ENCODE data around the gene ENOSF1.
"Not testable (repeated sequence)": the region's sequence is repeated elsewhere in the genome, so short reads cannot be mapped to it uniquely, and the experiment has no call there.

The ENOSF1 gene

GRCh38 chr18:683531-683930, 28.9 kb downstream of the ENOSF1 start:
- H3K36me3 ChIP-seq (ENCODE audit: control insufficient read depth, insufficient read depth, low read length) = peaks cover 29% of the 10 kb centered on the region
- H3K9me3 ChIP-seq (ENCODE audit: control insufficient read depth, low read length) = no peaks in the 10 kb centered on the region
- no peak overlapping the region for H3K4me3 ChIP-seq (ENCODE audit: extremely low read depth, insufficient read depth, low read length, poor library complexity, severe bottlenecking)
- H3K4me1 ChIP-seq (ENCODE audit: control insufficient read depth, insufficient read depth, low read length, poor library complexity, severe bottlenecking) = peaks cover 7% of the 10 kb centered on the region
- no peak overlapping the region for H3K27ac ChIP-seq (ENCODE audit: low read depth, low read length, severe bottlenecking)
- WGBS, 2 experiments (ENCODE audit: insufficient coverage in 2 of 2) = 84 to 87% methylated on average over 5 of the region's 5 CpGs

DNA sequence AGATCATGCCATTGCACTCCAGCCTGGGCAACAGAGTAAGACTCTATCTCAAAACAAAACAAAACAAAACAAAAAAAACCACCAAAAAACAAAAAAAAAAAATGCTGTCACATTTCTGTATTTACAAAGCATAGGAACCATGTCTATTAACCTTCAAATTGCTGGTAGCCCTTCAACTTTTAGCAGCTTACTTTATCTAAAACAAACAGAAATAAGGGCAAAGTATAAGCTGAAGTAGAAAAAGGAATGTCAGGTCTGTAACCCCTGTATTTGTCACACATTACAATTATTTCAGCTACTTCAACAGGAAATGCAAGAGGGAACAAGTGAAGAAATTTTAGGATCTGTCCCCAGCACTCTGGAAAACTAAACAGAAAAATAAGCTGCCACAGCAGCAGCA, 29.6 kb downstream of the ENOSF1 start:
- H3K9me3 ChIP-seq (ENCODE audit: control insufficient read depth, low read length) = no peaks in the 10 kb centered on the region
- no peak overlapping the region for H3K4me3 ChIP-seq (ENCODE audit: extremely low read depth, insufficient read depth, low read length, poor library complexity, severe bottlenecking)
- H3K4me1 ChIP-seq (ENCODE audit: control insufficient read depth, insufficient read depth, low read length, poor library complexity, severe bottlenecking) = peaks cover 7% of the 10 kb centered on the region
- peaks cover 32% of the 10 kb centered on the region for H3K36me3 ChIP-seq (ENCODE audit: control insufficient read depth, insufficient read depth, low read length)
- H3K27ac ChIP-seq (ENCODE audit: low read depth, low read length, severe bottlenecking) = no peak overlapping the region

DNA sequence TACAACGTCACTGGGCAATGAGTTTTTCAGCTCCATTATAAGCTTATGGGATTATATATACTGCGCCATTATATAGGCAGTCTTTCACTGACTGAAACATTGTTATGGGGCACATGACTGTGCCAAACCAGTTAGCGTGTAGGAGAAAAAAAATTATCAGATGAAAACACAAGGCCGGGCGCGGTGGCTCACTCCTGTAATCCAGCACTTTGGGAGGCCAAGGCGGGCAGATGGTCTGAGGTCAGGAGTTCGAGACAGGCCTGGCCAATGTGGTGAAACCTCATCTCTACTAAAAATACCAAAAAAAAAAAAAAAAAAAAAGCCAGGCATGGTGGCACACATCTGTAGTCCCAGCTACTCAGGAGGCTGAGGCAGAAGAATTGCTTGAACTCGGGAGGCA, 30.0 kb downstream of the ENOSF1 start:
- not testable (repeated sequence) for H3K27ac ChIP-seq (ENCODE audit: low read depth, low read length, severe bottlenecking)

DNA sequence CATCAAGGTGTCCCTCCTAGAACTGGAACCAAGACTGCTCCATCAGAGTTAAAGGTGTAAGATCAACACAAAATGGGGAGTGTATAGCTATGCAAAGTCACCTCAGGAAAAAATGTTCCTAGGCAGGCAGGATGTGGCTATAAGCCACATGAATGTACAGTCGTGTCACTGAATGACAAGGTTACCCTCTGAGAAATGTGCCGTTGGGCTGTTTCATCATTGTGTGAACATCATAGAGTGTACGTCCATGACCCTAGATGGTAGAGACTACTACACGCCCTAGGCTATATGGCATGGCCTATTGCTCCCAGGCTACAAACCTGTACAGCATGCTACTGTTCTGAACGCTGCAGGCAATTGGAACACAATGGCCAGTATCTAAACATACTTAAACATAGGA, 30.4 kb downstream of the ENOSF1 start:
- Histone ChIP-seq H3K4me3 (ENCODE audit: extremely low read depth, insufficient read depth, low read length, poor library complexity, severe bottlenecking) (no peak overlapping the region), H3K9me3 (ENCODE audit: control insufficient read depth, low read length) (no peaks in the 10 kb centered on the region), H3K36me3 (ENCODE audit: control insufficient read depth, insufficient read depth, low read length) (peaks cover 32% of the 10 kb centered on the region), H3K4me1 (ENCODE audit: control insufficient read depth, insufficient read depth, low read length, poor library complexity, severe bottlenecking) (peaks cover 3% of the 10 kb centered on the region), H3K27ac (ENCODE audit: low read depth, low read length, severe bottlenecking) (no peak overlapping the region)
- WGBS, 2 experiments (ENCODE audit: insufficient coverage in 2 of 2) = 95 to 98% methylated on average over 5 of the region's 5 CpGs

More for the DNA sequence above, 30.0 kb downstream of the ENOSF1 start:
- not testable (repeated sequence) for H3K4me3 ChIP-seq (ENCODE audit: extremely low read depth, insufficient read depth, low read length, poor library complexity, severe bottlenecking); H3K4me1 ChIP-seq (ENCODE audit: control insufficient read depth, insufficient read depth, low read length, poor library complexity, severe bottlenecking); H3K9me3 ChIP-seq (ENCODE audit: control insufficient read depth, low read length)
- H3K36me3 ChIP-seq (ENCODE audit: control insufficient read depth, insufficient read depth, low read length) = peaks cover 32% of the 10 kb centered on the region
- WGBS, 2 experiments (ENCODE audit: insufficient coverage in 2 of 2) = 90 to 100% methylated on average over 5 to 7 of the region's 9 CpGs

DNA sequence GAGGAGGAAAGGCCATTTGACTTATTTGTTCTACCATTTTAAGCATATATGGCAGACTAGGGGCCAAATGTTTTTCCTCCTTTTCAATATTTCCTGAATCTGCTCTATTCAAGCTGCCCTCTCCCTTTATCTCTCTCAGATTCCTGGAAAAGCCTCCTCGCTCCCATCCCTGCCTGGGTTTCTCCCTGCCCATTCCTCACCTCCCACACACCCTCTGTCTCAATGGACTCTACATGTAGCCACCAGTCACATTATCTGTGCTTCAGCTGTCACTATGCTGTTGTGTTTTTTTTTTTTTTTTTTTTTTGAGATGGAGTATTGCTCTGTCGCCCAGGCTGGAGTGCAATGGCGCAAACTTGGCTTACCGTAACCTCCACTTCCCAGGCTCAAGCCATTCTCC, 32.0 kb downstream of the ENOSF1 start:
- H3K27ac ChIP-seq (ENCODE audit: low read depth, low read length, severe bottlenecking) = no peak overlapping the region
- no peaks in the 10 kb centered on the region for H3K9me3 ChIP-seq (ENCODE audit: control insufficient read depth, low read length)
- peaks cover 41% of the 10 kb centered on the region for H3K36me3 ChIP-seq (ENCODE audit: control insufficient read depth, insufficient read depth, low read length)
- no peaks in the 10 kb centered on the region for H3K4me1 ChIP-seq (ENCODE audit: control insufficient read depth, insufficient read depth, low read length, poor library complexity, severe bottlenecking)
- H3K4me3 ChIP-seq (ENCODE audit: extremely low read depth, insufficient read depth, low read length, poor library complexity, severe bottlenecking) = no peak overlapping the region
- WGBS, 2 experiments (ENCODE audit: insufficient coverage in 2 of 2) = 90 to 100% methylated on average over 3 to 4 of the region's 4 CpGs

- no peaks in the 10 kb centered on the region for H3K9me3 ChIP-seq (ENCODE audit: control insufficient read depth, low read length)
- H3K4me1 ChIP-seq (ENCODE audit: control insufficient read depth, insufficient read depth, low read length, poor library complexity, severe bottlenecking) = no peaks in the 10 kb centered on the region
- no peak overlapping the region for H3K27ac ChIP-seq (ENCODE audit: low read depth, low read length, severe bottlenecking)
- WGBS, 2 experiments (ENCODE audit: insufficient coverage in 2 of 2) = 97 to 98% methylated on average over 4 of the region's 4 CpGs
- H3K36me3 ChIP-seq (ENCODE audit: control insufficient read depth, insufficient read depth, low read length) = peaks cover 44% of the 10 kb centered on the region
- no peak overlapping the region for H3K4me3 ChIP-seq (ENCODE audit: extremely low read depth, insufficient read depth, low read length, poor library complexity, severe bottlenecking)
These were observed 32.9 kb downstream of the ENOSF1 start for GRCh38 chr18:679516-679915.

GRCh38 chr18:678482-679182, 33.8 kb downstream of the ENOSF1 start:
- Histone ChIP-seq H3K27ac (ENCODE audit: low read depth, low read length, severe bottlenecking) (no peak overlapping the region), H3K4me3 (ENCODE audit: extremely low read depth, insufficient read depth, low read length, poor library complexity, severe bottlenecking) (no peak overlapping the region), H3K36me3 (ENCODE audit: control insufficient read depth, insufficient read depth, low read length) (peaks cover 49% of the 10 kb centered on the region), H3K4me1 (ENCODE audit: control insufficient read depth, insufficient read depth, low read length, poor library complexity, severe bottlenecking) (no peaks in the 10 kb centered on the region), H3K9me3 (ENCODE audit: control insufficient read depth, low read length) (no peaks in the 10 kb centered on the region)
- 91 to 93% methylated on average over 11 to 14 of the region's 15 CpGs for WGBS, 2 experiments (ENCODE audit: insufficient coverage in 2 of 2)

GRCh38 chr18:677951-678381, 34.5 kb downstream of the ENOSF1 start:
- Histone ChIP-seq H3K9me3 (ENCODE audit: control insufficient read depth, low read length) (no peaks in the 10 kb centered on the region), H3K4me1 (ENCODE audit: control insufficient read depth, insufficient read depth, low read length, poor library complexity, severe bottlenecking) (no peaks in the 10 kb centered on the region), H3K36me3 (ENCODE audit: control insufficient read depth, insufficient read depth, low read length) (peaks cover 55% of the 10 kb centered on the region), H3K27ac (ENCODE audit: low read depth, low read length, severe bottlenecking) (no peak overlapping the region), H3K4me3 (ENCODE audit: extremely low read depth, insufficient read depth, low read length, poor library complexity, severe bottlenecking) (no peak overlapping the region)
- 93 to 99% methylated on average over 14 of the region's 14 CpGs for WGBS, 2 experiments (ENCODE audit: insufficient coverage in 2 of 2)

GRCh38 chr18:677145-677544, 35.3 kb downstream of the ENOSF1 start:
- Histone ChIP-seq H3K36me3 (ENCODE audit: control insufficient read depth, insufficient read depth, low read length) (peaks cover 63% of the 10 kb centered on the region), H3K9me3 (ENCODE audit: control insufficient read depth, low read length) (no peaks in the 10 kb centered on the region), H3K4me3 (ENCODE audit: extremely low read depth, insufficient read depth, low read length, poor library complexity, severe bottlenecking) (no peak overlapping the region), H3K27ac (ENCODE audit: low read depth, low read length, severe bottlenecking) (no peak overlapping the region), H3K4me1 (ENCODE audit: control insufficient read depth, insufficient read depth, low read length, poor library complexity, severe bottlenecking) (no peaks in the 10 kb centered on the region)
- WGBS, 2 experiments (ENCODE audit: insufficient coverage in 2 of 2) = 100% methylated on average over 2 of the region's 4 CpGs

DNA sequence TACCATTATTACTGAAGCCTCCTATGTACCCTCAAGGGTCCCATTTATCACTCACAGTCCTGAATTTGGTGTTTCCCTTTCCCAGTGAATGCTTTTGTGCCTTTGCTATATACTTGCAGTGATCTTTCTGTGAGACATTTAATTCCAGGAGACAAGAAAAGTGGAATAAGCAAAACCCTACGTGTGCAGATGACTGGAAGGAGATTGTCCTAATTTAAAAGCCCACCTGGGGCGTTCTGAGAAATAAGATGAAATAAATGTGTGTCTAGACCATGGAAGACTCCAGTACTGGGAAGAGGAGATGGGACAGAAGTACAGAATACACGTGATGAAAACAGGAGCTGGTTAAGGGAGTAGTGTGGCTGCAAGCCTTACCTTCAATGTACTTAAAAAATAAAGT, 35.7 kb downstream of the ENOSF1 start:
- peaks cover 63% of the 10 kb centered on the region for H3K36me3 ChIP-seq (ENCODE audit: control insufficient read depth, insufficient read depth, low read length)
- H3K4me3 ChIP-seq (ENCODE audit: extremely low read depth, insufficient read depth, low read length, poor library complexity, severe bottlenecking) = no peak overlapping the region
- no peaks in the 10 kb centered on the region for H3K4me1 ChIP-seq (ENCODE audit: control insufficient read depth, insufficient read depth, low read length, poor library complexity, severe bottlenecking)
- no peaks in the 10 kb centered on the region for H3K9me3 ChIP-seq (ENCODE audit: control insufficient read depth, low read length)
- H3K27ac ChIP-seq (ENCODE audit: low read depth, low read length, severe bottlenecking) = no peak overlapping the region
- 95 to 96% methylated on average over 2 to 3 of the region's 3 CpGs for WGBS, 2 experiments (ENCODE audit: insufficient coverage in 2 of 2)

DNA sequence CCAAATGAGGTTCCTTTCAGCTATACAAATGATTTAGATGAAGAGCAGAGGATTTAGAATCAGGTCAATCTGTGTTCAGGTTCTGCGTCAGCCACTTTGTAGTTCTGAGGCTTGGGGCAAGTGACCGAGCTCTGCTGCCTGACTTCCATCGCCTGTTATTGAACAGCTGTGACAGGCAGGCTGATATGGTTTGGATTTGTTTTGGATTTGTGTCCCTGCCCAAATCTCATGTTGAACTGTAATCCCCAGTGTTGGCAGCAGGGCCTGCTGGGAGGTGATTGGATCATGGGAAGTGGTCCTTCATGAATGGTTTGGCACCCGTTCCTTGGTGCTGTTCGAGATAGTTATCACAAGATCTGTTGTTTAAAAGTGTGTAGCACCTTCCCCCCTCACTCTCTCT, 36.4 kb downstream of the ENOSF1 start:
- Histone ChIP-seq H3K4me3 (ENCODE audit: extremely low read depth, insufficient read depth, low read length, poor library complexity, severe bottlenecking) (no peak overlapping the region), H3K9me3 (ENCODE audit: control insufficient read depth, low read length) (no peaks in the 10 kb centered on the region), H3K36me3 (ENCODE audit: control insufficient read depth, insufficient read depth, low read length) (peaks cover 63% of the 10 kb centered on the region), H3K27ac (ENCODE audit: low read depth, low read length, severe bottlenecking) (no peak overlapping the region), H3K4me1 (ENCODE audit: control insufficient read depth, insufficient read depth, low read length, poor library complexity, severe bottlenecking) (no peaks in the 10 kb centered on the region)
- WGBS, 2 experiments (ENCODE audit: insufficient coverage in 2 of 2) = 92% methylated on average over 3 to 4 of the region's 5 CpGs

Data from mesodermal cell (in vitro differentiated cells).